HG03439 (cell line): ENCODE results near the gene GATAD2B.
A peak's percentile ranks its signal among the peaks of the same experiment; 100 is the strongest.

Experiments used
- ATAC-seq: cut with Tn5 transposase; IDR thresholded peaks from one replicate; pipeline ENCODE4 v1.9.1; 2021; ENCODE audit warnings: mild to moderate bottlenecking, moderate library complexity; ENCODE audit not compliant: unreplicated experiment

Gene GATAD2B

DNA sequence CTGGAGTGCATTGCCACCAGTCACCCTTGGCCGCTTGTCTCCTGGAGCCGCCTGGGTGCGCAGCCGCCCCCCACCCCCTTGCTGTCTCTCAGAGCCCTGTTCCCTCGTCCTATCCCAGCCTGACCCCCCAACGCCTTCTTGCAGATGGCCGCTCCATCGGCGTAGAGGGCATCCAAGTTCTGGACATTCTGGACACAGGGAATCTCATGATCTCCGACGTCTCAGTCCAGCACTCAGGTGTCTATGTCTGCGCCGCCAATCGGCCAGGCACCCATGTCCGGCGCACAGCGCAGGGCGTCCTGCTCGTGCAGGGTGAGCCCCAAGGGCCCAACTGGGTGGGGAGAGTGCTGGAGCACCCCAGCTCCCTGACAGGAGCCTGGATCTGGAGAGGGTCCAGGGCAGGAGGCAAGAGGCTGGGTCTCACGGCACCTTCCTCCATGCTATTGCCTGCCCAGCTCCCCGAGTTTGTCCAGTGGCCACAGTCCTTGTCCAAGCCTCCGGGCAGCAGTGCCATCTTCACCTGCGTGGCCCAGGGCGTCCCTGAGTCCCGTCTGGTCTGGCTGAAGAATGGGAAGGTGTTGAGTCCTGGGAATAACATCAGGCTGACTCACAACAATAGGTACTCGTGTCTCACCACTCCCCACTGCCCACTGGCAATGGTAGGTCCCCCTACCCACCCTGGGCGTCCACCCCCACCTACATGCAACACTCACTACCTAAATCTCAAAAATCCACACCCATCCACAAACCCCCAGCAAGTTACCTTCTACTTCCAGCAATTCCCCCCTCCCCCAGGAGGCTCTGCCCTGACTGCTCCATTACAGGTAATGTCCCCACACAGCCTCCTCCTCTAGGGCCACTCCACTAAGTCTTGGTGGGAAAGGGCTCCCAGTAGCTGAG lies 123.0 kb downstream of the GATAD2B start:
- no peak for ATAC-seq

DNA sequence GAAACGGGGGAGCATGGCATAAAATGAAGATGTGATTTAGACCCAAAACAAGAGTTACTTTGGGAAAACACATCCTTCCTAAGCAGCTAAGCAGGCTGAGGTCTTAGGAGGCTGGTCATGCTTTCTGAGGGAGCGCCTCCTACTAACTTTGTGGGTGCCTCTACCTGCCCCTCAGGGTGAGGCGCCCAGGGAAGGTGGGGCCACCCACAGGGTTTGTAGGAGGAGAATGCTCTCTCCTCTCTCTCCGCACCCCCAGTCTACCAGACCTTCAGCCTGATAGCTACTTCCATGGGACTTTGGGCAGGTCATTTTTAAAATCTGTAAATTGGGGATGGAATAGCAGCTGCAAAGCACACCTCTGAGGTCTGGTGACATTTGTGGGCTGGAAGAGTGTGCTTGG lies 123.8 kb downstream of the GATAD2B start:
- no peak for ATAC-seq

DNA sequence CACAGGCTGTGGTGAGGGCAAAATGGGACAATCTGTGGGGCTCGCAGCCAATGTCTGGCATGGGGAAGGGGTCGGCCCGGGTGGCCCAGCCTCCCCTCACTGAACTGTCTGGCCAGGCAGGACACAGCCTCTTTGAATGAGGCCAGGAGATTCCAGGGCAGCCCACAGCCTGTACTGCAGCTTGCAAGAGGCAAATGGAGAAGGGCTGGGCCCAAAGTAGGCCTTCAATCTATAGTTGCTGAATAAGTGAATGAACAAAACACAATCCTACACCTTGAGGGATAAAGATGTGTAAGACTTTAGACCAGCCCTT lies 124.3 kb downstream of the GATAD2B start:
- no peak for ATAC-seq

DNA sequence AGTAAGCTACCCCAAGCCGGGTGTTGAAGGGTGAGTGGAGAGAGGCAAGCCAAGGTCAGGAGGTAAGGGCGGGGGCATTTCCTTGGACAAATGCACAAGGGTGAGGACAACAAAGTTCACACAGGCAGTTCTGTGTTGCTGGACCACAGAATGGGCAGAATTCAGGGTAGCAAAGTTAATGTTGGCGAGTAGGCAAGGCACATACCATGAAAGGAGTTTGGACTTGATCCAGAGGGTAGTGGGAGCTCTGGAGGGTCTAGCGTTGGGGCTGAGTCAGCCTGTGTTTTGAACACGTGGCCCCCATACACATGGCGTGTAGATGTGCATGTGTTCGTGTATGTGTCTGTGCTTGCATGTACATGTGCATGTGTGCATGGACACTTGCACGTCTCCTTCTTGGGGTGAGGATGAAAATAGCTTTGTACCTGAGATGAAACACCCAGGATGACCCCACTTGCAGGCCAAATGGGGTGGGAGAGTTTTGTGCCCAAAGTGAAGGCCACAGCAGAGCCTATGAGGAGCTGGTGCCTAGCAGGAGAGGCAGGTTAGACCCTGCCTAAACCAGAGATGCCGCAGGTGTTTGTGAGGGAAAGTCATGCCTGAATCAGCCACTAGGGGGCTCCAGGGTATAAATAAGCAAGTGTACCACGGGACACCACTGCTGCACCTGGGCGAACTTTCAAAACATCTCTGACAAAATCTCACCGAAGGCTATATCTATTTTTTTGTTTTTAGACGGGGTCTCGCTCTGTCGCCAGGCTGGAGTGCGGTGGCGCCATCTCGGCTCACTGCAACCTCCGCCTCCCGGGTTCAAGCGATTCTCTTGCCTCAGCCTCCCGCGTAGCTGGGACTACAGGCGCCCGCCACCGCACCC lies 125.7 kb downstream of the GATAD2B start:
- ATAC-seq: peak; percentile 54

DNA sequence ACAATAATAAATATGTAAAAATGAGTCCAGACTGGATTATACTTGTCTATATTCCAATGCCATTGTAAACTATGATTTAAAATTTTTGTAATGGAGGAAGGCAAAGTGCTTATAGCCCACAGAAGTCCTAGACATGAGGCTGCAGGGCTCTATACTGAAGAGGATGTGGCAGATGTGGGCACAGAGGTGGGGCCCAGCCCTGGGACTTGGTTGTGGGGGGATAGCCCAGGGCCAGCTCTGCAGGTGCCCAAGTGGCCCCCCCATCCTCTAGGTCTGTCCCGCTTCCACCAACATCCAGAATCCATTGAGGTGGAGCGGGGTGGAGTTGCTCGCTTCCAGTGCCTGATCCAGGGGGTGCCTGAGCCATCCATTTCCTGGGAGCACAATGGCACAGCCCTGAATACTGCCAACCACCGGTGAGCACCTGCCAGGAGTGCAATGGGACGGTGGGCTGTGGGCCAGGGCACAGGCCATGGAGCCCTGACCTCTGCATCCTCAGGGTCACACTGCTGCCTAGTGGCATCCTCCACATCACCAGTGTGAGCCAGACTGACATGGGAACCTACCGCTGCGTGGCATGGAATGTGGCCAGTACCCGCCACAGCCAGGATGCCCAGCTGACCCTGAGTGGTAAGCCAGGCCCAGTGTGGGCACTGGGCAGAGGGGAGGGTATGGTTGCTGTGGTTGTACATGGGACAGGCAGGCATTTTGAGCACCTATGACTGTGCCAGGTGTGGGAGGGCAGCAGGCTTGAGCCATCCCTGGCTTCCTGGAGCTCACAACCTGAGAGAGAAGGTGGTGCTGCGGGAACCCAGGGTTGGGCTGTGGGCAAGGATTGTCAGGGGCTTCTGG lies 126.6 kb downstream of the GATAD2B start:
- ATAC-seq: no peak

DNA sequence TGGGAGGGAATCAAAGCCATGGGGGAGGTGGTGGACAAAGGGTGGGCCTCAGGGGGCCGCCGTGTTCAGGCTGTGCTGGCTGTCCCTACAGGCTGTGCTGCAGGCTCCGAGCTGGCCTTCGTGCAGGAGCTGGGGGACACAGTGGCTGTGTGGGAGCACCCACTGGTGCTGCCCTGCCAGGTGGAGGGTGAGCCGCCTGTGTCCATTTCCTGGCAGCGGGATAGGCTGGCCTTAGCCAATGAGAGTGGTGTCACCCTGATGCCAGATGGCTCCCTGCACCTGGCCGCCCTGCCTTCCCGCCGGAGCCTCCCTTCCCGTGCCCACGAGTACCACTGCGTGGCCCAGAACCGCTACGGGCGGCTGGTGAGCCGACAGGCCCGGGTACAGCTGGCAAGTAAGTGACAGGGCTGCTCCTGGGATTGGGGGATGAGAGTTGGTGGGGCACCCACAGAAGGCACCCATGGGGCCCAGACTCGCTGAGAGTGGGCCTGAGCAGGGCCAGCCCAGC lies 127.4 kb downstream of the GATAD2B start:
- no peak for ATAC-seq

DNA sequence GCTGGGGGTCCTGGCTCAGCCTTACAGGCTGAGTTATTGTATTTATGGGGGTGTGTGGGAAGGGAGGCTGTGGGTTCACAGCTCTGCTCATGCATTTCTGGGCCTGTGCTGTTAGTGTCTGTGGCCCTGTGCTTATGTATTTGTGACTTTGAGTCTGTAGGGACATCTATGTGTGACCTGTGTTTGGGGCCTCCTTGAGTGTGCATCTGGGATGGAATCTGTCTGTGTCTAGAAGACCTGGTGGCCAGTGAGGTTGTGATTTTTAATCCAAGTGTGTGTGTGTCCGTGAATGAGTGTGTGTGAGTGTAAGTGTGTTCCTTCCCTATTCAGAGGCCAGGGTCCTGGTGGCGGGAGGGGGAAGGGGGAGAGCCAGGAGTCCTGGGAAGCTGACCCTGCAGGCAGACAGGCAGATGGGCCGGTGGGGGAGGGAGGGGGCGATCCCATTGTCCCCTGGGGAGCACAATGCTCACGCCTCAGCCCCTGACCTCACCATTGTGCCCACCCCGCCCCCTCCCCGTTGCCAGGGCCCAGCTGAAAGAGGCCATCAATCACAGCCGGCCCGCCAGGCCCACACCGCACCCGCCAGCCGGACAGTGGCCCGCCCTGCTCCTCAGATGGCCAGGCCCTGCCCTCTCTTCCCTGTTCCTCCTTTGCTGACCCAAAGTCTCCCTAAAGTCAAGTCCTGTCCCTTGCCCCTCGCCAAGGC lies 128.0 kb downstream of the GATAD2B start:
- ATAC-seq: no peak

DNA sequence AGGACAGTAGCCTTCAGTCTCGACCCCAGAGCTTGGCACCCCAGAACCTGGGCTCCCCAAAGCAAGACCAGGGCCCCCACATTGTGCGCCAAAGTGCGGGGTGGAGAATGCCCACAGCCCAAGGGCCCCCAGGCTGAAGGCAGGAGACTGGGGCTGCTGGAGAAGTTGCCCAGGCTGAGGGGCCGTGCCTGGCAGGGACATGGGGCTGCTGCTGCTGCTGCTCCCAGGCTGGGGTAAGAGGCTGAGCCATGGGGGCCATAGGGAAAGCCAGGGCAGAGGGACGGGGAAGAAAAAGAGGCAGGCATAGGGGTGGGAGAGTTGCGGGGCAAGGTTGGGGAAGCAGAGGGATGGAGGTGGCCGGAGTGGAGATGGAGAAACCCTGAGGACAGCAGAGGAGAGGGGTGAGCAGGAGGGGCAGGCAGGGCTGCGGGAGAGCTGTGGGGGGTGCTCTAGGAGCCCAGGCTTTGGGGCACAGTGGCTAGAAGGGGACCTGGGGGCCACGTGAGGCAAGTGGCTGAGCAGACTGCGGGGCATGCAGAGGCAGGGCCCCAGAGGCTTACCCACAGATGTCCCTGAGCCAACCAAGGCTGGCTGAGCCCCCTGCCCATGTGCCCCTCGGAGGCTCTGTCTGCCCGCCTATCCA lies 128.7 kb downstream of the GATAD2B start:
- ATAC-seq: no peak

DNA sequence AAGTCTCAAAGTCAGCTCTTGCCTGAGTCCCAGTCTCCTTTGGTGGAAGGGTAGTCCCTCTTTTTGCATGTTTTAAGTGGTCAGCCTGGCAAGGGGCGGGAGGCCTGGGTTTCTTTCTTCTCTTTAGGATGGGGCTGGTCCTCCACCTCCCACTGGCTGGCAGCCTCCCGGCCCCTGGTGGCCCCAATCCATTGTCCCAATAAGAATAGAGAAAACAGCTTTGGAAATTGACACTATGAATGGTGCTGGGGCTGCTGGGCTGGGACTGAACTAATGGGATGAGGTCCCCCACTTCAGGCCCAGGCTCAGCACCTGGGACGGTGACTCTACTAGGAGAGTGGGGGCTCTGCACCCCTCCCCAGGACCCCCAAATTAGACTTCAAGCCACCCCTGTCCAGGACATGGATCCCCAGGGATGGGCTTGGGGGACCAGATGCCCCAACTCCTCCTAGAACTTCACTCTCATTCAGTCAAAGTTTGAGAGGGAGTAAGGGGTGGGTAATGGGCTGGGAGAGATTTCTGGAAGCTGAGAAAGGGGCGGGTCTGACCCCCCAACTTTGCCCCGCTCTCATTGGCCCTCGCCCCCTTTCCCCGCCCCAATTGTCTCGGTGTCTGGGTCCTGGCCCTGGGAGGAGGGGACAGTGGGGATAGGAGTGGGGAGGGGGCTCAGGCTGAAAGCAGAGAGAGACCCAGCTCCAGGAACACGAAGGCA lies 129.4 kb downstream of the GATAD2B start:
- ATAC-seq: no peak

DNA sequence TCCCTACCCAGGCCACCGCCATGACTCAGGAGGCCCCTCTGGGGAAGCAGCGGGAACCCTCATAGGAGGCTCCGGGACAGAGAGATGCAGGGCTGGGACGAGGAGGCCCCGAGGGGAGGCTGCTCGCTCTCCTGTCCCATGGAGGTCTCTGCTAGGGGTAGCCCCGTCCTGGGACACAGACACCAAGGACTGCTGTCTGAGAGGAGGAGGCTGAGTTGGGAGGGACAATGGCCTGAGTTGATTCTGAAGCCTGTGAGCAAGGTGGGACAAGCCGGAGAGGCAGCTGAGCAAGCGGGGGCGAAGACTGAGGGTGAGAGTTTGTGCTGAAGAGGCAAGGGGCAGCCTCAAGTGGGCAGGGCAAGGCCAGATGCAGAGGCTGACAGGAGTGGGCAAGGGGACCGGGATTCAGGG lies 130.1 kb downstream of the GATAD2B start:
- ATAC-seq: no peak

DNA sequence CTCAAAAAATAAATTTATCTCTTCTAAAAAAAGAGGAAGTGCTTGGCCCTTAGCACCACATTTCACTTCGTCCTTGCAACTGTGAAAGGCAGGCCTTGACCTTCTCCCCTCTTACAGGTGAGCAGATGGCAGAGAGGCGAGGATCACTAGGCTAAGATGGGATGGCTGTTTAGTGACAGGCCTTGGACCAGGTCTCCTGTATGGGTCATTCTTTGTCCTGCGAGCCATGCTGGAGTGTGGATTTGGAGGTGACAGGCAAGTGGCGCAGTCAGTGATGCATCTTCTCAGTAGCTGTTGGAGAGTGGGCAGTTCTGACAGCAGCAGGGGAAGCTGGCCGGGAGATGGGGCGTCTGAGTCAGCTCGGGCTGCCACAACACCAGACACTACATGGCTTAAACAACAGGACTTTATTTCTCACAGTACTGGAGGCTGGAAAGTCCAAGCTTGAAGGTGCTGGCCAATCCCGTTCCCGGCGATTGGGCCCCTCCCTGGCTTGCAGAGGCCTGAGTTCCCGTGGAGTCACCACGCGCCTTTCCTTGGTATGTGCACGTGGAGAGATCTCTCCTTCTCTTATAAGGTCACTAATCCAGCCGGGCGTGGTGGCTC lies 131.0 kb downstream of the GATAD2B start:
- ATAC-seq: no peak

DNA sequence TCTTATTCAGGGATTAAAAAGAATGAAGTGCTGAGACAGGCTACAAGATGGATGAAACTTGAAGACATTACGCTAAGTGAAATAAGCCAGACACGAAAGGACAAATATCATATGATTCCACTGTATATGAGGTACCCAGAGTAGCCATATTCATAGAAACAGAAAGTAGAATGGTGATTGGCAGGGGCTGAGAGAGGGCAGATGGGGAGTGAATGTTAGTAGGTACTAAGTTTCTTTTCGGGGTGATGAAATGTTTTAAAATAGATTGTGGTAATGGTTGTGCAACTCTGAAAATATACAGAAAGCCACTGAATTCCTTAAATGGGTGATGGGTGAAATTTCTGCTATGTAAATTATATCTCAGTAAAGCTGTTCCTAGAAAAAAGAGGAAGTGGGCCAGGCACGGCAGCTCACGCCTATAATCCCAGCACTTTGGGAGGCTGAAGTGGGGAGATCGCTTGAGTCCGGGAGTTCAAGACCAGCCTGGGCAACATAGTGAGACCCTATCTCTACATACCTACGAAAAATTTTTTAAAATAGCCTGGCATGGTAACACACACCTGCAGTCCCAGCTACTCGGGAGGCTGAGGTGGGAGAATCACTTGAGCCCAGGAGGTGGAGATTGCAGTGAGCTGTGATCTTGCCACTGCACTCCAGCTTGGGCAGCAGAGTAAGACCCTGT lies 131.7 kb downstream of the GATAD2B start:
- ATAC-seq: peak; percentile 81

DNA sequence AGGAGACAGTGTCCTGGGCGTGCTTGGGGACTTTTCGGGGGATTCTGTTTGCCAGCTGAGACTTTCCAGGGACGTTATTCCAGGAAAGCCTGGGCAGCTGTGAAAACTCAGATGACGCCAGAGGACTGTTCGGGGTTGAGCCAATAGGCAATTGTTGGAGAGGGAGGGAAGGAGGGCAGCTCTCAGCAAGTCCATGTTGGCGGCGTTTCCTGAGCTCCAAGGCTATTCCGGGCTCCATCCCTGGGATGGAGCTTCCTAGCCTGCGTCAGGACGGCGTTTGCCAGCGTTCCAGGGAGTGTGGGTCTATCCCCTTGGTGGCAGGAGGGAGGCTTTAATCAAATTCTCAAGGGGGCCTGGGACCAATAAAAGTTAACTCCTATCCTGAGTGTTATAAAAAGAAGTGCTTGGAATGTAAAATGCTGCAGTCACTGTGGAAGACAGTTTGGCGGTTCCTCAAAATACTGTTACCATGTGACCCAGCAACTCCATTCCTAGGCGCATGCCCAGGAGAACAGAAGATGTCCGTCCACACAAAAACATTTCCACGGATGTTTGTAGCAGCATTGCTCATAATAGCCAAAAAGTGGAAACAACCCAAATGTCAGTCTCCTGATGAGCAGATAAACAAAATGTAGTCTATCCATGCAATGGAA lies 132.3 kb downstream of the GATAD2B start:
- peak; percentile 3 for ATAC-seq

DNA sequence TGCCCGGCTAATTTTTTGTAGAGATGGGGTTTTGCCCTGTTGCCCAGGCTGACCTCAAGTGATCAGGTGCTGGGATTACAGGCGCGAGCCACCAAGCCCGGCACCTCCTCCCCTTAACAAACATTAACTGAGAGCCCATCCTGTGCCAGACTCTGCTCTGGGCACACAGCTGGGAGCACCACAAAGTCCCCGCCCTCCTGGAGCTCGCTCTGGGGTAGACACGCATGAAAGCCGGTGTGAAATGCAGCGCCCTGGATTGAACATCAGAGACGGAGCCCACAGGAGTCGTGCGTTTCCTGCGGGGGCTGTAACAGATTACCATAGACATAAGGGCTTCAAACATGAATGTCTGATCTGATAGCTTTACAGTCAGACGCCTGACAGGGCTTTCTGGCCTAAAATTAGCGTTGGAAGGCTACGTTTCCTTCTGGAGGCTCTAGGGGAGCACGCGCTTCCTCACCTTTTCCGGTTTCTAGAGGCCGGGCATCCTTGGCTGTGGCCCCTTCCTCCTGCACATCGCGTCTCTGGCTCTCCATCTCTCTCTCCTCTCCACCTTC lies 133.2 kb downstream of the GATAD2B start:
- no peak for ATAC-seq

DNA sequence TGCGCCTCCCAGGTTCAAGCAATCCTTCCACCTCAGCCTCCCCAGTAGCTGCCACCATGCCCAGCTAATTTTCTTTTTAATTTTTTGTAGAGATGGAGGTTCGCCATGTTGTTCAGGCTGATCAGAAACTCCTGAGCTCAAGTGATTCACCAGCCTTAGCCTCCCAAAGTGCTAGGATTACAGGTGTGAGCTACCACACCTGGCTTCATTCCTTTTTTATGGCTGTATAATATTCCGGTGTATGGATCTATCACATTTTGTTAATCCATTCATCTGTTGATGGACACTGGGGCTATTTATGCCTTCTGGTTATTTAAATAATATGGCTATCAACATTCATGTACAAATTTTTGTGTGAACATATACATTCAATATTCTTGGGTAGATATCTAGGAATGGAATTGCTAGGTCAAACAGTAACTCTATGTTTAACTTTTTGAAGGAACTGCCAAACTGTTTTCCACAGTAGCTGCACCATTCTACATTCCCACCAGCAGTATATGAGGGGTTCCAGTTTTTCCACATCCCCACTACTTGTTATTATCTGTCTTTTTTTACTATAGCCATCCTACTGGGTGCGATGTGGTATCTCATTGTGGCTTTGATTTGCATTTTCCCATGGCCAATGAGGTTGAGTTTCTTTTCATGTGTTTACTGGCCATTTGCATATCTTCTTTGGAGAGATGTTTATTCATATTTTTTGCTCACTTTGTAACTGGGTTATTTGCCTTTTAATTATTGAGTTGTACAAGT lies 136.6 kb downstream of the GATAD2B start:
- ATAC-seq: no peak
